ENCODE results near the gene TOP2A.

Gene TOP2A

GRCh38 chr17:40433551-40434415, 16.1 kb upstream of the TOP2A start:
- Histone ChIP-seq H3K4me3 (IDR thresholded peaks at IDR 0.05; ENCODE audit: insufficient read depth, low read depth, low read length) (no peak overlapping the region), H3K9ac (no peak overlapping the region), H3K36me3 (ENCODE audit: insufficient read depth) (no peaks in the 10 kb centered on the region), H3K27me3 (ENCODE audit: insufficient read depth, low read depth) (no peaks in the 10 kb centered on the region; the same call in 1 of the 2 replicates), H2AFZ (ENCODE audit: low read depth) (no peak overlapping the region), H4K20me1 (ENCODE audit: insufficient read depth) (no peaks in the 10 kb centered on the region), H3K79me2 (ENCODE audit: insufficient read depth, low read depth) (no peaks in the 10 kb centered on the region), H3K4me1 (ENCODE audit: low read depth, poor library complexity, severe bottlenecking) (peaks cover 14% of the 10 kb centered on the region), H3K4me2 (no peak overlapping the region), H3K27ac (no peak overlapping the region)
- TF ChIP-seq, protein P1, sequence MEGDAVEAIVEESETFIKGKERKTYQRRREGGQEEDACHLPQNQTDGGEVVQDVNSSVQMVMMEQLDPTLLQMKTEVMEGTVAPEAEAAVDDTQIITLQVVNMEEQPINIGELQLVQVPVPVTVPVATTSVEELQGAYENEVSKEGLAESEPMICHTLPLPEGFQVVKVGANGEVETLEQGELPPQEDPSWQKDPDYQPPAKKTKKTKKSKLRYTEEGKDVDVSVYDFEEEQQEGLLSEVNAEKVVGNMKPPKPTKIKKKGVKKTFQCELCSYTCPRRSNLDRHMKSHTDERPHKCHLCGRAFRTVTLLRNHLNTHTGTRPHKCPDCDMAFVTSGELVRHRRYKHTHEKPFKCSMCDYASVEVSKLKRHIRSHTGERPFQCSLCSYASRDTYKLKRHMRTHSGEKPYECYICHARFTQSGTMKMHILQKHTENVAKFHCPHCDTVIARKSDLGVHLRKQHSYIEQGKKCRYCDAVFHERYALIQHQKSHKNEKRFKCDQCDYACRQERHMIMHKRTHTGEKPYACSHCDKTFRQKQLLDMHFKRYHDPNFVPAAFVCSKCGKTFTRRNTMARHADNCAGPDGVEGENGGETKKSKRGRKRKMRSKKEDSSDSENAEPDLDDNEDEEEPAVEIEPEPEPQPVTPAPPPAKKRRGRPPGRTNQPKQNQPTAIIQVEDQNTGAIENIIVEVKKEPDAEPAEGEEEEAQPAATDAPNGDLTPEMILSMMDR (conservative IDR thresholded peaks at IDR 0.05; ENCODE audit: low read depth, low read length) = peak; percentile 67

DNA sequence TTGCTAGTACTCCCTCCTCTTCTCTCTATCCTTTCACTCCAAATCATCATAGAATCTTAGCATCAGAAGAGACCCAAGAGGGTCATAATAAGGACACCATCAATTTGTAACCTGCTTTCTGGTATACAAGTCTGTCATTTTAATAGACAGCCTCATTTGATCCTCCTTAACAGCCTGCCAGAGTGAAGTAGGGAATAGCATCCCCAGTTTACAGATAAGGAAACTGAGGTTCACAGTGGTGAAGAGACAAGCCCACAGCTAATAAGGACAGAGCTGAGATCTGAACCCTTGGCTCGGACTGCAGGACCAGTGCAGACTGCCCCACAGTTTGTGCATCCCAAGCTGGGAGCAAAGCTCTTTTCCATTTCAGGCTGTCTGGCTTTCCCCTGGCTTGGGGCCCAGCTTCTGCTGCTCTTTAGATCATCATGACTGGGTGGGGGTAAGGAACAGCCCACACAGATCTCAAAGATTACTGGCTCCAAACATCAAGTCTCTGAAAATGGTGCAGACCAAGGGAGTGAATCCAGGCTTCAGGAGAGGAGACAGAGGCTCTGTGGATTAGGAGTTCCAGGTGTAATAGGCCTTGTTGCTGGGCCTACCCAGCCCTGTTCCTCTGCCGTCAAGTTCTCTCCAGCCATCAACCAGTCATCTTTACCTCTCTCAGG, 15.3 kb upstream of the TOP2A start:
- Histone ChIP-seq H3K4me2 (no peak overlapping the region), H3K79me2 (ENCODE audit: insufficient read depth, low read depth) (no peaks in the 10 kb centered on the region), H4K20me1 (ENCODE audit: insufficient read depth) (no peaks in the 10 kb centered on the region), H2AFZ (ENCODE audit: low read depth) (no peak overlapping the region), H3K4me3 (IDR thresholded peaks at IDR 0.05; ENCODE audit: insufficient read depth, low read depth, low read length) (no peak overlapping the region), H3K27ac (no peak overlapping the region), H3K9ac (no peak overlapping the region), H3K27me3 (ENCODE audit: insufficient read depth, low read depth) (no peaks in the 10 kb centered on the region; the same call in 1 of the 2 replicates), H3K4me1 (ENCODE audit: low read depth, poor library complexity, severe bottlenecking) (peaks cover 13% of the 10 kb centered on the region), H3K36me3 (ENCODE audit: insufficient read depth) (no peaks in the 10 kb centered on the region)
- TF ChIP-seq, protein P1 (conservative IDR thresholded peaks at IDR 0.05; ENCODE audit: low read depth, low read length) = no peak

DNA sequence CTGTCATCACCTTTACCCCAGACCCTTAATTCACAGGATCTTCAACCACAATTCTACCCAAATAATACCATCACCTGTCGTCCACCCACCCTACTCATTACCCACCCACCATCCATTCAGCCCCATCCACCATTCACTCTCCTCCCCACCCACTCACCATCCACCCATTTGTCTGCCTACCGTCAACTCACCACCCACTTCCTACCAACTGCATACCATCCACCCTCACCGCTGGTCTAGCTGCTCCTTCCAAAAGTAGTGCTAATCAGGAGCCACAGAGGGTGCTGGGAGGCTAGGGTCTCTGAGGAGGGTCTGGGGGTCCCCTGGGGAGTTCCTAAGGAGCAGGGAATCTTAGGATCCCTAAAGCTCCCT, 13.5 kb upstream of the TOP2A start:
- Histone ChIP-seq H3K4me3 (IDR thresholded peaks at IDR 0.05; ENCODE audit: insufficient read depth, low read depth, low read length) (no peak overlapping the region), H2AFZ (ENCODE audit: low read depth) (no peak overlapping the region)

GRCh38 chr17:40430272-40431230, 12.9 kb upstream of the TOP2A start:
- Histone ChIP-seq H2AFZ (ENCODE audit: low read depth) (no peak overlapping the region), H3K9ac (no peak overlapping the region)
- TF ChIP-seq, protein P1 (conservative IDR thresholded peaks at IDR 0.05; ENCODE audit: low read depth, low read length) = no peak

More for the DNA sequence above, 13.5 kb upstream of the TOP2A start:
- H3K79me2 ChIP-seq (ENCODE audit: insufficient read depth, low read depth) = no peaks in the 10 kb centered on the region
- peaks cover 5% of the 10 kb centered on the region for H3K4me1 ChIP-seq (ENCODE audit: low read depth, poor library complexity, severe bottlenecking)
- TF ChIP-seq, protein P1 (conservative IDR thresholded peaks at IDR 0.05; ENCODE audit: low read depth, low read length) = no peak
- no peaks in the 10 kb centered on the region for H3K36me3 ChIP-seq (ENCODE audit: insufficient read depth)
- no peaks in the 10 kb centered on the region for H3K27me3 ChIP-seq (ENCODE audit: insufficient read depth, low read depth)
- no peak overlapping the region for H3K4me2 ChIP-seq
- no peak overlapping the region for H3K27ac ChIP-seq
- H3K9ac ChIP-seq = no peak overlapping the region
- H4K20me1 ChIP-seq (ENCODE audit: insufficient read depth) = no peaks in the 10 kb centered on the region

More at GRCh38 chr17:40430272-40431230, 12.9 kb upstream of the TOP2A start:
- Histone ChIP-seq H4K20me1 (ENCODE audit: insufficient read depth) (no peaks in the 10 kb centered on the region), H3K36me3 (ENCODE audit: insufficient read depth) (no peaks in the 10 kb centered on the region), H3K27me3 (ENCODE audit: insufficient read depth, low read depth) (no peaks in the 10 kb centered on the region), H3K4me1 (ENCODE audit: low read depth, poor library complexity, severe bottlenecking) (peaks cover 5% of the 10 kb centered on the region), H3K4me2 (no peak overlapping the region), H3K79me2 (ENCODE audit: insufficient read depth, low read depth) (no peaks in the 10 kb centered on the region), H3K27ac (no peak overlapping the region), H3K4me3 (IDR thresholded peaks at IDR 0.05; ENCODE audit: insufficient read depth, low read depth, low read length) (no peak overlapping the region)

Data from KMS-11 (cell line).